Endothelial cell of umbilical vein (primary cell): ENCODE data around the gene ATAD2B.

Experiments
- CTCF ChIP-seq, 2 donors: IDR thresholded peaks; 1 replicate in 1 of 2; 2 replicates in 1 of 2; pipeline ENCODE4 v1.5.1; 2011; ENCODE audit warnings: low read length in 2 of 2, mild to moderate bottlenecking in 2 of 2, moderate library complexity in 2 of 2, control low read depth in 1 of 2, inconsistent platforms in 1 of 2, low read depth in 1 of 2; ENCODE audit not compliant: insufficient read depth in 1 of 2; ENCODE audit errors: extremely low read depth in 1 of 2
- EZH2 ChIP-seq: IDR thresholded peaks from 2 replicates; pipeline ENCODE4 v1.6.1; 2012; ENCODE audit warnings: borderline replicate concordance, low read depth, mild to moderate bottlenecking, moderate library complexity, low read length, inconsistent platforms; ENCODE audit not compliant: severe bottlenecking
- POLR2AphosphoS5 ChIP-seq: IDR thresholded peaks from 2 replicates; pipeline ENCODE4 v1.6.1; 2012; ENCODE audit warnings: low read depth, mild to moderate bottlenecking, control low read depth, low read length, moderate library complexity; ENCODE audit not compliant: insufficient read depth

GRCh38 chr2:23699580-23699925, 227.4 kb downstream of the ATAD2B start:
- TF ChIP-seq POLR2AphosphoS5: no peak
- TF ChIP-seq EZH2: no peak
- no peak for TF ChIP-seq CTCF (IDR thresholded peaks at IDR 0.05; ENCODE audit: extremely low read depth in 1 of 2, insufficient read depth in 1 of 2, low read depth in 1 of 2, low read length in 2 of 2)
